H9 (cell line): Measurements from ENCODE around the gene MYO18A. TPM values are rescaled to one million over a fixed set of nuclear protein-coding genes. Genes with fewer than 3 reads are reported as not detected.

Source experiments
- DNase-seq: peaks from one replicate; pipeline ENCODE4 v3.0.0-alpha.2; 2017
- H2AFZ ChIP-seq: one replicate; pipeline ENCODE4 v1.6.1; 2013; ENCODE audit warnings: mild to moderate bottlenecking, low read length, control low read depth, moderate library complexity
- H2AK5ac ChIP-seq: 2 replicates; pipeline ENCODE4 v1.6.1; 2013; ENCODE audit warnings: low read length, control low read depth, mixed read lengths; ENCODE audit not compliant: insufficient read length
- H2BK120ac ChIP-seq: one replicate; pipeline ENCODE4 v1.6.1; 2013; ENCODE audit warnings: low read depth, mild to moderate bottlenecking, low read length, control low read depth, inconsistent platforms; ENCODE audit not compliant: poor library complexity, severe bottlenecking
- H2BK12ac ChIP-seq: 2 replicates; pipeline ENCODE4 v1.6.1; 2013; ENCODE audit warnings: low read length, control low read depth, mixed read lengths, low read depth; ENCODE audit not compliant: insufficient read length
- H2BK15ac ChIP-seq: 2 replicates; pipeline ENCODE4 v1.6.1; 2013; ENCODE audit warnings: low read depth, low read length, control low read depth
- H2BK20ac ChIP-seq: one replicate; pipeline ENCODE4 v1.6.1; 2013; ENCODE audit warnings: low read depth, mild to moderate bottlenecking, low read length, control low read depth, inconsistent platforms; ENCODE audit not compliant: poor library complexity, severe bottlenecking
- H2BK5ac ChIP-seq: 2 replicates; pipeline ENCODE4 v1.6.1; 2013; ENCODE audit warnings: low read length, control low read depth, mixed read lengths; ENCODE audit not compliant: insufficient read length
- H3K14ac ChIP-seq: 2 replicates; pipeline ENCODE4 v1.6.1; 2013; ENCODE audit warnings: low read length, control low read depth; ENCODE audit not compliant: insufficient read depth
- H3K18ac ChIP-seq: 2 replicates; pipeline ENCODE4 v1.6.1; 2013; ENCODE audit warnings: low read depth, mild to moderate bottlenecking, mixed read lengths, low read length, control low read depth; ENCODE audit not compliant: insufficient read length
- H3K23ac ChIP-seq: 2 replicates; pipeline ENCODE4 v1.6.1; 2013; ENCODE audit warnings: low read length, control low read depth, mixed read lengths, low read depth; ENCODE audit not compliant: insufficient read length
- H3K23me2 ChIP-seq: 2 replicates; pipeline ENCODE4 v1.6.1; 2013; ENCODE audit warnings: low read depth, mild to moderate bottlenecking, mixed read lengths, low read length, control low read depth; ENCODE audit not compliant: insufficient read length, poor library complexity, severe bottlenecking
- H3K27ac ChIP-seq: 2 replicates; pipeline ENCODE4 v1.5.1; 2013; ENCODE audit warnings: low read length, control low read depth, mixed read lengths, low read depth; ENCODE audit not compliant: insufficient read length
- H3K27me3 ChIP-seq: 2 replicates; pipeline ENCODE4 v1.6.1; 2013; ENCODE audit warnings: low read length, control low read depth, inconsistent platforms; ENCODE audit not compliant: insufficient read depth
- H3K4ac ChIP-seq: 2 replicates; pipeline ENCODE4 v1.6.1; 2013; ENCODE audit warnings: low read depth, mild to moderate bottlenecking, control low read depth, inconsistent platforms, low read length, moderate library complexity
- H3K4me1 ChIP-seq: 2 replicates; pipeline ENCODE4 v1.6.1; 2013; ENCODE audit warnings: low read length, control low read depth, inconsistent platforms; ENCODE audit not compliant: insufficient read depth
- H3K4me2 ChIP-seq: 2 replicates; pipeline ENCODE4 v1.6.1; 2013; ENCODE audit warnings: low read length, control low read depth, mixed read lengths; ENCODE audit not compliant: insufficient read length, insufficient read depth
- H3K56ac ChIP-seq: 2 replicates; pipeline ENCODE4 v1.6.1; 2013; ENCODE audit warnings: low read depth, mild to moderate bottlenecking, mixed read lengths, low read length, control low read depth; ENCODE audit not compliant: insufficient read length
- H3K79me1 ChIP-seq: 2 replicates; pipeline ENCODE4 v1.6.1; 2013; ENCODE audit warnings: low read depth, mild to moderate bottlenecking, moderate library complexity, low read length, control low read depth, inconsistent platforms; ENCODE audit not compliant: insufficient read depth, poor library complexity, severe bottlenecking
- H3K79me2 ChIP-seq: 2 replicates; pipeline ENCODE4 v1.6.1; 2013; ENCODE audit warnings: low read length, control low read depth, inconsistent platforms; ENCODE audit not compliant: insufficient read depth
- H3K9ac ChIP-seq: 2 replicates; pipeline ENCODE4 v1.6.1; 2013; ENCODE audit warnings: low read length, control low read depth, mixed read lengths; ENCODE audit not compliant: insufficient read length; ENCODE audit errors: extremely low read depth
- H3K9me3 ChIP-seq: one replicate; pipeline ENCODE4 v1.6.1; 2013; ENCODE audit warnings: low read depth, low read length, inconsistent platforms; ENCODE audit not compliant: control insufficient read depth
- H3T11ph ChIP-seq: one replicate; pipeline ENCODE4 v1.6.1; 2013; ENCODE audit warnings: mild to moderate bottlenecking, low read length, control low read depth, inconsistent platforms
- H4K20me1 ChIP-seq: one replicate; pipeline ENCODE4 v1.6.1; 2013; ENCODE audit not compliant: control insufficient read depth, insufficient read length, insufficient read depth
- H4K5ac ChIP-seq: 2 replicates; pipeline ENCODE4 v1.6.1; 2013; ENCODE audit warnings: low read depth, mild to moderate bottlenecking, mixed read lengths, low read length, control low read depth; ENCODE audit not compliant: insufficient read length
- H4K8ac ChIP-seq: replicated peaks from 2 replicates; pipeline ENCODE4 v1.6.1; 2013; ENCODE audit warnings: low read length, control low read depth, mixed read lengths, low read depth; ENCODE audit not compliant: insufficient read length
- H4K91ac ChIP-seq: 2 replicates; pipeline ENCODE4 v1.6.1; 2013; ENCODE audit warnings: low read depth, mild to moderate bottlenecking, moderate library complexity, mixed read lengths, low read length, control low read depth; ENCODE audit not compliant: insufficient read length
- H3K27ac Mint-ChIP-seq, 3 experiments: 2 replicates in 2 of 3; 3 replicates in 1 of 3; pipeline ENCODE4 v1.8.0; 2020 to 2021; ENCODE audit warnings: mixed read lengths in 3 of 3, mild to moderate bottlenecking in 1 of 3, moderate library complexity in 1 of 3
- H3K27me3 Mint-ChIP-seq: 2 replicates; pipeline ENCODE4 v1.8.0; 2021; ENCODE audit warnings: low read depth, mild to moderate bottlenecking, moderate library complexity, mixed read lengths
- H3K36me3 Mint-ChIP-seq, 3 experiments: 2 replicates in 2 of 3; 3 replicates in 1 of 3; pipeline ENCODE4 v1.8.0; 2020 to 2021; ENCODE audit warnings: low read depth in 3 of 3, mixed read lengths in 3 of 3; ENCODE audit not compliant: insufficient read depth in 1 of 3
- H3K4me1 Mint-ChIP-seq, 2 experiments: 2 replicates each; pipeline ENCODE4 v1.8.0; 2020; ENCODE audit warnings: mixed read lengths in 2 of 2
- H3K4me3 Mint-ChIP-seq, 2 experiments: 2 replicates in 1 of 2; 3 replicates in 1 of 2; pipeline ENCODE4 v1.8.0; 2020 to 2021; ENCODE audit warnings: mild to moderate bottlenecking in 2 of 2, mixed read lengths in 2 of 2, moderate library complexity in 1 of 2
- H3K9me3 Mint-ChIP-seq, 2 experiments: 2 replicates in 1 of 2; 3 replicates in 1 of 2; pipeline ENCODE4 v1.8.0; 2020; ENCODE audit warnings: mild to moderate bottlenecking in 2 of 2, mixed read lengths in 2 of 2, moderate library complexity in 1 of 2
- CTCF ChIP-seq: fragments of 200-600 bp; sonication (generic); conservative IDR thresholded peaks from 3 replicates; pipeline ENCODE4 v1.8.0; 2021; ENCODE audit warnings: antibody characterized with exemption, mild to moderate bottlenecking
- WGBS: extraction: QIAGEN DNeasy Blood & Tissue Kit; methylation state at CpG from one replicate; pipeline ENCODE4 v1.1.7; 2013; ENCODE audit warnings: missing lambda C conversion rate, low lambda C conversion rate, mixed read lengths; ENCODE audit not compliant: insufficient read length; ENCODE audit errors: extremely low coverage; 5-methylcytosine and 5-hydroxymethylcytosine counted together
- total RNA-seq: library from RNA; stranded (reverse); gene quantifications from 2 replicates; pipeline ENCODE4 v1.2.1, GENCODE V29; 2021

The MYO18A gene
- total RNA-seq, 1 experiment from 2014 or later, result 21.6 TPM

GRCh38 chr17:29074488-29074887 lies 105.7 kb downstream of the MYO18A start:
- H3K4ac ChIP-seq, result no peak overlapping the region
- H2BK20ac ChIP-seq, result no peak overlapping the region
- no peak for TF ChIP-seq CTCF
- no peak overlapping the region for H3K27ac Mint-ChIP-seq
- H4K8ac ChIP-seq, result no peak overlapping the region
- no peak overlapping the region for H2AFZ ChIP-seq
- no peaks in the 10 kb centered on the region for H3K23me2 ChIP-seq
- no peak overlapping the region for H2BK5ac ChIP-seq
- H3K4me3 Mint-ChIP-seq, result no peak overlapping the region
- H3K9me3 ChIP-seq, result no peaks in the 10 kb centered on the region
- no peak overlapping the region for H3K4me2 ChIP-seq
- H3K4me1 ChIP-seq, result peaks cover 11% of the 10 kb centered on the region; the same call in 1 of the 2 replicates
- no peak overlapping the region for H4K5ac ChIP-seq
- no peak overlapping the region for H4K91ac ChIP-seq
- no peak overlapping the region for H3K9ac ChIP-seq
- peaks cover 56 to 72% of the 10 kb centered on the region in 2 experiments for H3K4me1 Mint-ChIP-seq
- no CpG with 5 or more reads among the region's 12 CpGs for WGBS
- no peak overlapping the region for H3K56ac ChIP-seq
- H3K9me3 Mint-ChIP-seq, result no peaks in the 10 kb centered on the region
- no peak overlapping the region for H3K18ac ChIP-seq
- peaks cover 0 to 6% (median 2%) of the 10 kb centered on the region in 3 experiments; a peak in 3 of 7 replicates for H3K36me3 Mint-ChIP-seq
- no peak overlapping the region for H3K23ac ChIP-seq
- H3K27me3 Mint-ChIP-seq, result no peaks in the 10 kb centered on the region; the same call in 1 of the 2 replicates
- no peak for DNase-seq
- H3K79me1 ChIP-seq, result no peaks in the 10 kb centered on the region
- no peaks in the 10 kb centered on the region for H3K27me3 ChIP-seq
- H4K20me1 ChIP-seq, result no peaks in the 10 kb centered on the region
- H2BK15ac ChIP-seq, result no peak overlapping the region; the same call in 1 of the 2 replicates
- H3K14ac ChIP-seq, result no peak overlapping the region
- H3K79me2 ChIP-seq, result no peaks in the 10 kb centered on the region
- no peak overlapping the region for H2AK5ac ChIP-seq
- no peak overlapping the region for H3T11ph ChIP-seq
- no peak overlapping the region for H3K27ac ChIP-seq
- no peak overlapping the region for H2BK120ac ChIP-seq
- no peak overlapping the region for H2BK12ac ChIP-seq
